Astrocyte of the spinal cord (primary cell): ENCODE measurements around the gene PCBP2.

Experiments used
- DNase-seq: peaks from one replicate; pipeline ENCODE4 v3.0.0; 2011; ENCODE audit warnings: low read depth, low spot score
- H3K4me3 ChIP-seq: 2 replicates; pipeline ENCODE4 v1.5.1; 2011; ENCODE audit warnings: low read depth, mild to moderate bottlenecking, low read length, moderate library complexity
- in situ Hi-C: cut with HindIII; loops from 2 replicates; pipeline ENCODE4 v1.10.0; 2017; ENCODE audit warnings: low sequenced_read_pairs
- TF ChIP-seq, protein P1 (sequence below): IDR thresholded peaks from 2 replicates; pipeline ENCODE4 v1.5.1; 2012; ENCODE audit warnings: low read depth, mild to moderate bottlenecking, low read length, inconsistent platforms

PCBP2 gene

DNA sequence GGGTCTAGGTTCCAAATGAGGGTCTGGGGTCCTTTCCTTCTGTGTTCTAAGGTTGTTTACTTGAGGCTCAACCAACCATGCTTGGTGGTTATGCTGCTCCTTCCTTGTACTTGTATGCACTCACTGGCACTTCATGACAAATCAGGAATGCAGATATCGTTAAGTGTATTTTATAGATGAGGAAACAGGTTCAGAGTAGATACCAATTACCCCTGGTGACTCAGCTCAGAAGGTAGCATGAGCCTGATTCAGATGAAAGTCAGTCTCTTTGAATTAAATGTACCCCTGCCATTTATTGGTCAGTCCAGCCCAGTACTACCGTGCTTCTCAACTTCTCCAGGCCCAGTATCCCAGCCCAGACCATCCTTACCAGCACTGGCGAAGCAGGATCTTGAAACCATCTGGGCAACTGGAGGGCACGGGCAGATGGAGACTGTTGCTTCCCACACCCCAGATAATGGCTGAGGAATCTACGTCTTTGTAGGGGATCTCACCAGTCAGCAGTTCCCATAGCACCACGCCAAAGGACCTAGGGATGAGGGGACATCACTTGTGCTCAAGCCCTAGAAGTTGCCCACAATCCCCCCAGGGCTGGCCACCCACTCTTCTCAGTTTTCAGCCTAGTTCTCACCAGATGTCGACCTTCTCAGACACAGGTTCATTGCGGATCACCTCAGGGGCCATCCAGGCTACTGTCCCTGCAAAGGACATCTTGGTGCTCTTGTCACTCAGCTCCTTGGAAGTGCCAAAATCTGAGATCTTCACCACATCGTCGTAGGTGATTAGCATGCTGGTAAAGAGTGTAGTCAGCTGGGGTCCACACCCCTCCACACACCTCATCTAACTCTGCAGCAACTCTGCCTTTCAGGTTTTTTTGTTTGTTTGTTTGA, 33.0 kb downstream of the PCBP2 start:
- in situ Hi-C loops, result no loop called here
- TF ChIP-seq, protein P1, sequence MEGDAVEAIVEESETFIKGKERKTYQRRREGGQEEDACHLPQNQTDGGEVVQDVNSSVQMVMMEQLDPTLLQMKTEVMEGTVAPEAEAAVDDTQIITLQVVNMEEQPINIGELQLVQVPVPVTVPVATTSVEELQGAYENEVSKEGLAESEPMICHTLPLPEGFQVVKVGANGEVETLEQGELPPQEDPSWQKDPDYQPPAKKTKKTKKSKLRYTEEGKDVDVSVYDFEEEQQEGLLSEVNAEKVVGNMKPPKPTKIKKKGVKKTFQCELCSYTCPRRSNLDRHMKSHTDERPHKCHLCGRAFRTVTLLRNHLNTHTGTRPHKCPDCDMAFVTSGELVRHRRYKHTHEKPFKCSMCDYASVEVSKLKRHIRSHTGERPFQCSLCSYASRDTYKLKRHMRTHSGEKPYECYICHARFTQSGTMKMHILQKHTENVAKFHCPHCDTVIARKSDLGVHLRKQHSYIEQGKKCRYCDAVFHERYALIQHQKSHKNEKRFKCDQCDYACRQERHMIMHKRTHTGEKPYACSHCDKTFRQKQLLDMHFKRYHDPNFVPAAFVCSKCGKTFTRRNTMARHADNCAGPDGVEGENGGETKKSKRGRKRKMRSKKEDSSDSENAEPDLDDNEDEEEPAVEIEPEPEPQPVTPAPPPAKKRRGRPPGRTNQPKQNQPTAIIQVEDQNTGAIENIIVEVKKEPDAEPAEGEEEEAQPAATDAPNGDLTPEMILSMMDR, result no peak
- no peak overlapping the region for H3K4me3 ChIP-seq
- no peak for DNase-seq

DNA sequence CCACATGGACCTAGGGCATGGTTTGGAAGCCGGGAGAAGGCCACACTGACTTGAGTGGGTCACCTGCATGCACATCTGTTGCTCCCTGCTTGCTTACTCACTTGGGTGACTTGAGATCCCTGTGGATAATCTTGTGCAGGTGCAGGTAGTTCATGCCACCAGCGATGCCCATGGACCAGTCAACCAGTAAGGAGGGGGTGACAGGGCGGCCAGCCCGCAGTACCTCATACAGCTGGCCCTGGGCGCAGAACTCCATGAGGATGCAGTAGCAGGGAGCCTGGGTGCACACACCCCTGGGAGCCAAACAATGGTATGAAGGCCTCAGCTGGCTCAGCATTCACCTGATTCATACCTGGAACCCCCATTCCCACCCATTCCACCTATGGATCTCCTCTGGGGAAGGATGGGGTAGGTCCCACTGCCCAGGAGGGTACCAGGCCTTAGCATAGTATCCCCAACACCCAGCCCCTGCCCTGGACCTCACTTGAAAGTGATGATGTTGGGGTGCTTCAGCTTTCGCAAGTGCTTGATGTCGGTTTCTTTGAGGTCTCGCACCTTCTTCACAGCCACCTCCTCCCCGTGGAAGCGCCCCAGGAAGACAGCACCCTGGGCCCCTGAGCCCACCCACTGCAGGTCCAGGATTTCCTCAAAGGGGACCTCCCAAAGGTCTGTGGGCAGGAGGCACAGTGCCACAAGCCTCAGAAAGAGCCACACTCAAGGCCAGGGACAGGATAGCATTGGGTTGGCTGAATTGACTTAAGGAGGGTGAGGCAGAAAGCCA, 34.2 kb downstream of the PCBP2 start:
- H3K4me3 ChIP-seq, result no peak overlapping the region
- DNase-seq, result no peak
- TF ChIP-seq, protein P1, result no peak
- in situ Hi-C loops, result no loop called here

DNA sequence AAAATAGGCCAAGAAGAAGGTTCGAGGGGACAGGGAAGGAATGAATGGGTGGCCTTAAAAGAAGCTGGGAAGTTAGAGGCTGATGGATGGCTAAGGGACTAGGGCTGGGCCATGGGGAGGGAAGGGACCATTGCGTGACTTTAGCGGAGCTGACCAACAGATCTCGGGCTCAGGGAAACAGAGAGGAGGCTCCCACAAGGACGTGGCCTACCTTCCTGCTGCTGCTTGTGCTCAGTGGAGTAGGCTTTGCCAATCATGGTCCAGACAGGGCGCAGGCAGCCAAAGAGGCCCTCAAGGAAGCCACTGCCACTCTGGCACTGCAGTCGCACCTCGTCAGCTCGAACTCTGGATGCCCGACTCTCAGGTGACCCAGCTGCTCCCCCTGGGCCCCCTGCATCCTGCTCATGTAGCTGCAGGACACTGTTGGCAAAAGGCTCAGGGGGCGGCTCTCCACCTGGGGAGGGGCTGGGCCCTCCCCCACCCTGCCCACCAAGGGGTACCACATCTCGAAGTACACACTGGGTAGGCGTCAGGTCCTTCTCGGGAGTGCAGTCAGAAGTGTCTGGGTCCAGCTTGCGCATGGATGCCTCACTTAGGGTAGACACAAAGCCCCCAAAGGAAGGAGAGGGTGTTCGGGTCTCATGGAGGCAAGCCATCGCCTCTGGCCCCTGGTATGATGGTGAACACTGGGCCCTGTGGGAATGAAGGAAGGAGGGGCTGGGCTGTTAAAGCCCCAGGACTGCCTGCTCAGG, 35.0 kb downstream of the PCBP2 start:
- DNase-seq, result no peak
- no peak overlapping the region for H3K4me3 ChIP-seq
- TF ChIP-seq, protein P1, result no peak
- in situ Hi-C loops, result no loop called here

DNA sequence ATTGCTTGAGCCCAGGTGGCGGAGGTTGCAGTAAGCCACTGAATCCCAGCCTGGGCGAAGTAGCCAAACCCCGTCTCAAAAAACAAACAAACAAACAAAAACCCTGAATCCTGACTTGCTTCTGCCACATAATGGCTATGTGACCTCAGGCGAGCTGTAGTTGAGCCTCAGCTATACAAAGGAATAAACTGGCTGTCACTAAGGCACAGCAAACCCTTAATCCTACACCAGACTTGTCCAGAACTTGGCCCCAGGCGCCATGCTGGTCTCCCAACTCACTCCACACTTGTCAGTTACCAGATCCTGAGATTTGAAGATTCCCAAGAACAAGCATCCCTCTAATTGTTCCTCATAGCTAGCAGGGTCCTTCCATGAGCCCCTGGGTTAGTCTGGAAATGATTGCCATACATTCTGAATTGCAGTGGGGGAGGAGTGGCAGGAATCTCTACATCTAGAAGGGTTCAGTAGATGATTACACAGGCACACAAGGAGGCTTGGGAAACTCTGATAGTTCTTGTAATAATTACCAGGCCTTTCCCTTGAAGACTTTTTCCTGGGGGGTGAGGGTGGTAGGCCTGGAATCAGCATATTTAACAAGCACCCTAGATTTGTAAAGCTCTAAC, 37.5 kb downstream of the PCBP2 start:
- no peak for DNase-seq
- TF ChIP-seq, protein P1, result no peak
- in situ Hi-C loops, result no loop called here
- no peak overlapping the region for H3K4me3 ChIP-seq

DNA sequence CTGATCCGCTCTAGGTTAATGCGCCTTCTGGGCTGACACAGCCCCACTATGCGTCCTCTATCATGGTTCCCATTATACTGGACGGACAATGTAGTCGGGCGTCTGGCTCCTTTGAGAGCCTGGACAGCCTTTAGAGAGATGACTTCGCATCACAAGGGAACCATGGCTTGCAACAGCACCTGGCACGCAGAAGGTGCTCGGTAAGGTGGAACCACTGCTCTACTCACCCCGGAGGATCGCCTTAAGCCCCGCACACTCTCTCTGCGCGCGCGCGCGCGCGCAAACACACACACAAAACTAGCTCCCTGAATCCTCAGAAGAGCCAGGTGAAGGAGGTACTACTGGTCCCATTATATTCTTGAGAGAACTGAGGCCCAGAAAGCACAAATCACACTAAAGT, 40.3 kb downstream of the PCBP2 start:
- peak overlapping the region; percentile 42 for H3K4me3 ChIP-seq
- in situ Hi-C loops, result no loop called here
- DNase-seq, result no peak
- TF ChIP-seq, protein P1, result no peak
